Measurements from ENCODE around the gene TNFAIP2. TPM values are rescaled to one million over a fixed set of nuclear protein-coding genes. Genes with fewer than 3 reads are reported as not detected.
A peak's percentile ranks its signal among the peaks of the same experiment; 100 is the strongest.

TNFAIP2 gene
- total RNA-seq, 6 experiments from 2014 or later, result 23.2 to 122 (median 32.6) TPM

DNA sequence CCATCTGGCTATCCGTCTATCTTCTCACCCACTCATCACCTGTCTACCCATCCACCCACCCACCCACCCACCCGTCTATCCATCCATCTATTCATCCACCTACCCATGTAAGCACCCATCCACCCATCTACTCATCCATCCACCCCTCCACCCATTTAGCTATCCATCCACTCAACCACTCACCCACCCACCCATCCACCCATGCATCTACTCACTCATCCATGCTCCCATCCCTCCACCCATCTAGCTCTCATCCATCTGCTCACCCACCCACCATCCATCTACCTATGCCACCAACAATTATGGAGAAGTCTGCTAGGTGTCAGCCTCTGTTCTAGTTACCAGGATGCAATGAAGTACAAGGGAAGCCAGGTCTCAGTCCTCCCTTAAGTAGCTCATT, 11.1 kb downstream of the TNFAIP2 start:
- Histone ChIP-seq H3K27me3 (no peaks in the 10 kb centered on the region), H3K4me1 (peaks cover 0 to 24% (median 8%) of the 10 kb centered on the region in 4 donors), H3K27ac (no peak overlapping the region), H3K9me3 (no peaks in the 10 kb centered on the region), H3K4me3 (no peak overlapping the region), H3K36me3 (peaks cover 0 to 11% (median 0%) of the 10 kb centered on the region in 4 donors)
- WGBS (ENCODE audit: insufficient coverage, low coverage, low lambda C conversion rate, missing lambda C conversion rate), result 86% methylated on average over 2 of the region's 2 CpGs
- DNase-seq, result no peak
- TF ChIP-seq POLR2A (IDR thresholded peaks at IDR 0.05), result no peak
- TF ChIP-seq, protein P1, sequence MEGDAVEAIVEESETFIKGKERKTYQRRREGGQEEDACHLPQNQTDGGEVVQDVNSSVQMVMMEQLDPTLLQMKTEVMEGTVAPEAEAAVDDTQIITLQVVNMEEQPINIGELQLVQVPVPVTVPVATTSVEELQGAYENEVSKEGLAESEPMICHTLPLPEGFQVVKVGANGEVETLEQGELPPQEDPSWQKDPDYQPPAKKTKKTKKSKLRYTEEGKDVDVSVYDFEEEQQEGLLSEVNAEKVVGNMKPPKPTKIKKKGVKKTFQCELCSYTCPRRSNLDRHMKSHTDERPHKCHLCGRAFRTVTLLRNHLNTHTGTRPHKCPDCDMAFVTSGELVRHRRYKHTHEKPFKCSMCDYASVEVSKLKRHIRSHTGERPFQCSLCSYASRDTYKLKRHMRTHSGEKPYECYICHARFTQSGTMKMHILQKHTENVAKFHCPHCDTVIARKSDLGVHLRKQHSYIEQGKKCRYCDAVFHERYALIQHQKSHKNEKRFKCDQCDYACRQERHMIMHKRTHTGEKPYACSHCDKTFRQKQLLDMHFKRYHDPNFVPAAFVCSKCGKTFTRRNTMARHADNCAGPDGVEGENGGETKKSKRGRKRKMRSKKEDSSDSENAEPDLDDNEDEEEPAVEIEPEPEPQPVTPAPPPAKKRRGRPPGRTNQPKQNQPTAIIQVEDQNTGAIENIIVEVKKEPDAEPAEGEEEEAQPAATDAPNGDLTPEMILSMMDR (IDR thresholded peaks at IDR 0.05), result no peak
- ATAC-seq, result no peak
- intact Hi-C loops (cut with DNase I), result no loop called here

DNA sequence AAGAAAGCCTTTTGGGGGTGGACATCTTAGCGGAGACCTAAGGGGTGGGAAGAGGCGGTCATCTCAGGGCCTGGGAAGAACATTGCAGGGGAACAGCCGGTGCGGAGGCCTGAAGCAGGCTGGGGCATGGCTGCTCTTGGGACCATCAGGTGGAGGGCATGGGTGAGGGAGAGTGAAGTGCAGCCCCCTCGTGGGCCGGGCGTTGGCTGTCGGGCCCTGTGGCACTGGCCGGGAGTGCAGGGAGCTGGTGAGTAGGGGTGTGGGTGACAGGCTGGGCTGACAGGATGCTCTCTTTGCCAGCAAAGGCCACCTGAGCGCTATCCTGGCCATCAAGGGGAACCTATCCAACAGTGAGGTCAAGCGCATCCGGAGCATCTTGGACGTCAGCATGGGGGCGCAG, 11.7 kb downstream of the TNFAIP2 start:
- 95% methylated on average over 4 of the region's 14 CpGs for WGBS (ENCODE audit: insufficient coverage, low coverage, low lambda C conversion rate, missing lambda C conversion rate)
- H3K9me3 ChIP-seq, result no peaks in the 10 kb centered on the region
- DNase-seq (peak in 1 of 3 donors; percentile 48), ATAC-seq (no peak)
- TF ChIP-seq, protein P1 (IDR thresholded peaks at IDR 0.05), result no peak
- no peak for TF ChIP-seq POLR2A (IDR thresholded peaks at IDR 0.05)
- intact Hi-C loops (cut with DNase I), result no loop called here
- H3K4me3 ChIP-seq, result no peak overlapping the region
- H3K27ac ChIP-seq, result no peak overlapping the region
- peaks cover 0 to 6% (median 0%) of the 10 kb centered on the region in 4 donors for H3K36me3 ChIP-seq
- H3K4me1 ChIP-seq, result peaks cover 0 to 24% (median 8%) of the 10 kb centered on the region in 4 donors
- no peaks in the 10 kb centered on the region for H3K27me3 ChIP-seq

GRCh38 chr14:103135333-103136260, 12.3 kb downstream of the TNFAIP2 start:
- H3K4me3 ChIP-seq, result no peak overlapping the region
- H3K36me3 ChIP-seq, result peaks cover 0 to 6% (median 0%) of the 10 kb centered on the region in 4 donors
- H3K27ac ChIP-seq, result no peak overlapping the region
- intact Hi-C loops (cut with DNase I), result no loop called here
- DNase-seq (peak in 1 of 3 donors; percentile 72), ATAC-seq (peak; percentile 13 to 62 (median 55))
- H3K4me1 ChIP-seq, result peaks cover 0 to 24% (median 8%) of the 10 kb centered on the region in 4 donors
- no peaks in the 10 kb centered on the region for H3K9me3 ChIP-seq
- H3K27me3 ChIP-seq, result no peaks in the 10 kb centered on the region
- whole genome bisulfite sequencing (ENCODE audit: insufficient coverage, low coverage, low lambda C conversion rate, missing lambda C conversion rate), result 74% methylated on average over 3 of the region's 26 CpGs
- TF ChIP-seq, protein P1 (IDR thresholded peaks at IDR 0.05), result no peak
- no peak for TF ChIP-seq POLR2A (IDR thresholded peaks at IDR 0.05)

DNA sequence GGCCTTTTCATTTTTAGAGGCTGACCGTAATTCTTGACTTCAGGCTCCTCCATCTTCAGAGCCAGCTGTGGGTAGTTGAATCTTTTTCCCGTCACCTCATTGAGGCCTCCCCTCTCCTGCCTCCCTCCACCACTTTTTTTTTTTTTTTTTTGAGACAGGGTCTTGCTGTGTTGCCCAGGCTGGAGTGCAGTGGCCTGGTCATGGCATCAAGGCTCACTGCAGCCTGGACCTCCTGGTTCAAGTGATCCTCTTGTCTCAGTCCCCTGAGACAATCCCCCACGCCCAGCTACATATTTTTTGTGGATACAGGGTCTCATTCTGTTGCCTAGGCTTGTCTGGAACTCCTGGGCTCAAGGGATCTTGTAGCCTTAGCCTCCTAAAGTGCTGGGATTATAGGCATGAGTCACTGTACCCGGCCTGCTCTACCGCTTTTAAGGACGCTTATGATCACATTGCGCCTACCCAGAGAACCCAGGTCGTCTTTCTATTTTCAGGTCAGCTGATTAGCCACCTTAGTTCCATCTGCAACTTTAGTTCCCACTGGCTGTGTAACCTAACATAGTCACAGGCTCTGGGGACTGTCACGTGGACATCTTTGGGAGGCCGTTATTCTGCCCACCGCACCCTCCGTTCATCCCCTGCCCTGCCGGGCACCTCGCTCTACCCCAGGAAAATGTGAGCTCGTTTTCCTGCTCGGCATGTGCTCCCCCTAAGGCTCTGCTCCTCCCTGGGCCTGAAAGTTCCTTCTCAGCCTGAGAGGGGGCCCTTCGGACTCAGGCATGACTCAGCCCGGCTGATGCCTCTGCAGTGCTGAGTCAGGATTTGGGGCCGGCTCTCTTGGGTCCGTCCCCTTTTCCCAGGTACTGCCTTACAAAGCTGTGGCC, 13.4 kb downstream of the TNFAIP2 start:
- Histone ChIP-seq H3K36me3 (peaks cover 0 to 6% (median 0%) of the 10 kb centered on the region in 4 donors), H3K27ac (no peak overlapping the region), H3K4me1 (peaks cover 0 to 24% (median 5%) of the 10 kb centered on the region in 4 donors), H3K27me3 (no peaks in the 10 kb centered on the region), H3K4me3 (no peak overlapping the region), H3K9me3 (no peaks in the 10 kb centered on the region)
- WGBS (ENCODE audit: insufficient coverage, low coverage, low lambda C conversion rate, missing lambda C conversion rate), result 72% methylated on average over 19 of the region's 20 CpGs
- ATAC-seq (peak in 2 of 4 donors; percentile 4 to 12), DNase-seq (peak in 1 of 3 donors; percentile 54)
- no peak for TF ChIP-seq POLR2A (IDR thresholded peaks at IDR 0.05)
- TF ChIP-seq, protein P1 (IDR thresholded peaks at IDR 0.05), result no peak
- intact Hi-C loops (cut with DNase I), result no loop called here

Measured in right lobe of liver (tissue), 6 donors.